IMR-90 (cell line): ENCODE results near the gene NRF1. TPM values are rescaled to one million over a fixed set of nuclear protein-coding genes. Genes with fewer than 3 reads are reported as not detected.

Experiments
- ATAC-seq: fragments of 200-7000 bp; cut with Tn5 transposase; 2 replicates; pipeline ENCODE4 v1.9.1; 2020; ENCODE audit warnings: low read depth, mild to moderate bottlenecking, moderate library complexity
- BruUV-seq: library from RNA; stranded (reverse); fragments of 400-500 nt; replicated peaks from 2 replicates; lab custom pipeline; 2021; lab: Mats Ljungman, UMichigan
- CTCF ChIA-PET: fragments of 300-600 bp; formaldehyde crosslinking; extraction: SDS; loops from one replicate; lab custom pipeline; 2021; ENCODE audit warnings: antibody characterized with exemption; lab: Yijun Ruan, JAX
- POLR2A ChIA-PET: fragments of 300-600 bp; sonication (Branson Sonifier 250); formaldehyde crosslinking; loops from one replicate; lab custom pipeline; 2022; ENCODE audit warnings: antibody characterized with exemption; ENCODE audit not compliant: unreplicated experiment; lab: Charles Lee
- DNase-seq: peaks from one replicate; pipeline ENCODE4 v3.0.0; 2013
- H2AFZ ChIP-seq: replicated peaks from 2 replicates; pipeline ENCODE3; 2013; ENCODE audit warnings: low read length, mild to moderate bottlenecking; ENCODE audit not compliant: poor library complexity
- H2AK5ac ChIP-seq: 2 replicates; pipeline ENCODE4 v1.6.1; 2013; ENCODE audit warnings: low read depth, low read length, inconsistent platforms
- H2AK9ac ChIP-seq: replicated peaks from 2 replicates; pipeline ENCODE3; 2013; ENCODE audit warnings: mild to moderate bottlenecking, low read depth, low read length, moderate library complexity; ENCODE audit not compliant: poor library complexity
- H2BK120ac ChIP-seq: 2 replicates; pipeline ENCODE4 v1.6.1; 2013; ENCODE audit warnings: low read depth, low read length, inconsistent platforms
- H2BK15ac ChIP-seq: 3 replicates; pipeline ENCODE4 v1.6.1; 2013; ENCODE audit warnings: low read depth, low read length, inconsistent platforms
- H2BK20ac ChIP-seq: 2 replicates; pipeline ENCODE4 v1.6.1; 2013; ENCODE audit warnings: low read depth, mild to moderate bottlenecking, inconsistent platforms, low read length, moderate library complexity
- H2BK5ac ChIP-seq: 2 replicates; pipeline ENCODE4 v1.6.1; 2013; ENCODE audit warnings: mild to moderate bottlenecking, low read depth, low read length, inconsistent platforms; ENCODE audit not compliant: poor library complexity, severe bottlenecking
- H3K14ac ChIP-seq: replicated peaks from 2 replicates; pipeline ENCODE4 v1.6.1; 2013; ENCODE audit warnings: low read depth, low read length, inconsistent platforms
- H3K18ac ChIP-seq: 2 replicates; pipeline ENCODE4 v1.6.1; 2013; ENCODE audit warnings: low read depth, low read length, control low read depth
- H3K23ac ChIP-seq: 2 replicates; pipeline ENCODE4 v1.6.1; 2013; ENCODE audit warnings: low read depth, low read length, inconsistent platforms
- H3K27ac ChIP-seq: 2 replicates; pipeline ENCODE4 v1.5.1; 2013; ENCODE audit warnings: mild to moderate bottlenecking, control low read depth, low read length; ENCODE audit not compliant: insufficient read depth
- H3K27me3 ChIP-seq: 2 replicates; pipeline ENCODE4 v1.6.1; 2013; ENCODE audit warnings: low read length; ENCODE audit not compliant: control insufficient read depth, insufficient read depth
- H3K36me3 ChIP-seq: 2 replicates; pipeline ENCODE4 v1.6.1; 2013; ENCODE audit warnings: low read length, mixed read lengths; ENCODE audit not compliant: control insufficient read depth, insufficient read depth
- H3K4ac ChIP-seq: 2 replicates; pipeline ENCODE4 v1.6.1; 2013; ENCODE audit warnings: low read depth, low read length, inconsistent platforms
- H3K4me1 ChIP-seq: 2 replicates; pipeline ENCODE4 v1.6.1; 2013; ENCODE audit warnings: low read length, mixed read lengths; ENCODE audit not compliant: control insufficient read depth, insufficient read depth
- H3K4me2 ChIP-seq: 2 replicates; pipeline ENCODE4 v1.6.1; 2013; ENCODE audit warnings: low read depth, mild to moderate bottlenecking, control low read depth, low read length, moderate library complexity
- H3K4me3 ChIP-seq: 2 replicates; pipeline ENCODE4 v1.5.1; 2013; ENCODE audit warnings: low read depth, mild to moderate bottlenecking, control low read depth, low read length, moderate library complexity; ENCODE audit not compliant: insufficient read depth
- H3K56ac ChIP-seq: 2 replicates; pipeline ENCODE4 v1.6.1; 2013; ENCODE audit warnings: low read length, inconsistent platforms; ENCODE audit not compliant: insufficient read depth; ENCODE audit errors: extremely low read depth
- H3K79me1 ChIP-seq, 2 experiments: 2 replicates each; pipeline ENCODE4 v1.6.1; 2013; ENCODE audit warnings: low read length in 2 of 2, inconsistent platforms in 1 of 2, low read depth in 1 of 2
- H3K9ac ChIP-seq: 2 replicates; pipeline ENCODE4 v1.6.1; 2013; ENCODE audit warnings: low read depth, low read length, control low read depth
- H3K9me1 ChIP-seq: 2 replicates; pipeline ENCODE4 v1.6.1; 2013; ENCODE audit warnings: low read length, inconsistent platforms; ENCODE audit not compliant: insufficient read depth
- H3K9me3 ChIP-seq: 2 replicates; pipeline ENCODE4 v1.6.1; 2013; ENCODE audit warnings: low read length; ENCODE audit not compliant: control insufficient read depth, insufficient read depth
- H4K20me1 ChIP-seq: 2 replicates; pipeline ENCODE4 v1.6.1; 2013; ENCODE audit warnings: low read length, inconsistent platforms; ENCODE audit not compliant: insufficient read depth
- H4K5ac ChIP-seq: 2 replicates; pipeline ENCODE4 v1.6.1; 2013; ENCODE audit warnings: mild to moderate bottlenecking, low read depth, low read length, control low read depth
- H4K8ac ChIP-seq, 2 experiments: 2 replicates each; pipeline ENCODE4 v1.6.1; 2013; ENCODE audit warnings: low read depth in 2 of 2, low read length in 2 of 2, control low read depth in 1 of 2, inconsistent platforms in 1 of 2
- H4K91ac ChIP-seq: 2 replicates; pipeline ENCODE4 v1.6.1; 2013; ENCODE audit warnings: low read depth, low read length, inconsistent platforms; ENCODE audit not compliant: insufficient read depth
- BHLHE40 ChIP-seq: fragments of 150-350 bp; IDR thresholded peaks from 2 replicates; pipeline ENCODE4 v1.6.1; 2016; ENCODE audit warnings: mild to moderate bottlenecking, low read depth, low read length
- CEBPB ChIP-seq: IDR thresholded peaks from 2 replicates; pipeline ENCODE4 v1.6.1; 2012; ENCODE audit warnings: low read depth, low read length, improper control_type of control experiment
- CHD1 ChIP-seq: IDR thresholded peaks from 2 replicates; pipeline ENCODE4 v1.6.1; 2012; ENCODE audit warnings: low read depth, low read length, improper control_type of control experiment
- FOS ChIP-seq: fragments of 150-350 bp; IDR thresholded peaks from 2 replicates; pipeline ENCODE4 v1.6.1; 2016; ENCODE audit warnings: low read depth, low read length
- MAFK ChIP-seq: IDR thresholded peaks from 2 replicates; pipeline ENCODE4 v1.6.1; 2012; ENCODE audit warnings: low read depth, low read length, improper control_type of control experiment
- NFE2L2 ChIP-seq: fragments of 150-350 bp; IDR thresholded peaks from 2 replicates; pipeline ENCODE4 v1.6.1; 2016; ENCODE audit warnings: low read depth, mild to moderate bottlenecking, low read length
- SMC3 ChIP-seq: fragments of 150-350 bp; IDR thresholded peaks from 2 replicates; pipeline ENCODE4 v1.6.1; 2016; ENCODE audit warnings: low read depth, mild to moderate bottlenecking, antibody characterized with exemption, low read length, moderate library complexity
- USF2 ChIP-seq: fragments of 150-350 bp; IDR thresholded peaks from 2 replicates; pipeline ENCODE4 v1.6.1; 2017; ENCODE audit warnings: mild to moderate bottlenecking, antibody characterized with exemption, low read length, low read depth
- WGBS, 2 experiments: methylation state at CpG; one replicate each; pipeline versions ENCODE4 v1.1.5 to v1.1.7; 2013; ENCODE audit warnings: missing lambda C conversion rate in 2 of 2; ENCODE audit not compliant: insufficient read length in 1 of 2; ENCODE audit errors: extremely low coverage in 2 of 2; 5-methylcytosine and 5-hydroxymethylcytosine counted together
- dilution Hi-C: fragments of 300-500 bp; cut with HindIII; formaldehyde crosslinking; loops from one replicate; pipeline ENCODE4 v1.14.3; 2018; ENCODE audit warnings: low sequenced_read_pairs; ENCODE audit not compliant: unreplicated experiment
- in situ Hi-C: fragments of 300-500 bp; cut with MboI; formaldehyde crosslinking; loops from 3 replicates; pipeline ENCODE4 v1.14.3; 2019; ENCODE audit warnings: low sequenced_read_pairs, inconsistent platforms, mixed read lengths
- intact Hi-C: fragments of 100-400 bp; cut with micrococcal nuclease; formaldehyde crosslinking; loops from 2 replicates; pipeline ENCODE4 v1.10.0; 2022
- polyA plus RNA-seq, 3 experiments: library from polyadenylated mRNA; depleted of rRNA; stranded (reverse); fragments of >200 nt; gene quantifications; 2 replicates each; pipeline ENCODE4 v1.2.3, GENCODE V29; 2012; ENCODE audit warnings: low replicate concordance in 1 of 3
- total RNA-seq: library from RNA; depleted of rRNA; stranded (reverse); fragments of >200 nt; gene quantifications from 2 replicates; pipeline ENCODE4 v1.2.3, GENCODE V29; 2012

Gene NRF1
- total and polyA plus RNA-seq, 2 of the 4 experiments (the other 2 are of a cell fraction), result 11.4 to 15.8 TPM

GRCh38 chr7:129751916-129752315, 140.4 kb downstream of the NRF1 start:
- Histone ChIP-seq H2AFZ (no peak overlapping the region), H2BK120ac (no peak overlapping the region), H2BK20ac (no peak overlapping the region), H4K8ac (no peak overlapping the region), H3K14ac (no peak overlapping the region), H4K91ac (no peak overlapping the region), H3K9ac (no peak overlapping the region), H3K23ac (no peak overlapping the region), H3K4me2 (no peak overlapping the region), H4K20me1 (no peaks in the 10 kb centered on the region), H3K56ac (no peak overlapping the region), H3K27ac (no peak overlapping the region), H2AK5ac (no peak overlapping the region), H2BK15ac (no peak overlapping the region), H3K4ac (no peak overlapping the region), H3K4me3 (no peak overlapping the region), H3K18ac (no peak overlapping the region), H4K5ac (no peak overlapping the region), H3K9me1 (peaks cover 8% of the 10 kb centered on the region; the same call in 1 of the 2 replicates), H3K36me3 (peaks cover 9% of the 10 kb centered on the region), H2BK5ac (no peak overlapping the region), H3K79me1 (no peaks in the 10 kb centered on the region; a peak in 1 of 4 replicates), H2AK9ac (peak overlapping the region; percentile 28), H3K27me3 (no peaks in the 10 kb centered on the region), H3K9me3 (no peaks in the 10 kb centered on the region), H3K4me1 (peaks cover 2% of the 10 kb centered on the region; the same call in 1 of the 2 replicates)
- in situ Hi-C loops (no loop called here), intact Hi-C loops (no loop called here), dilution Hi-C loops (no loop called here)
- DNase-seq, result no peak
- BruUV-seq, result no TSS peak
- CTCF ChIA-PET, result no interaction called here
- no peak for ATAC-seq
- WGBS, 2 experiments, result no CpG with 5 or more reads among the region's 1 CpG
- POLR2A ChIA-PET, result no interaction called here
- TF ChIP-seq FOS, result no peak
- no peak for TF ChIP-seq BHLHE40
- no peak for TF ChIP-seq CHD1
- TF ChIP-seq MAFK, result no peak
- no peak for TF ChIP-seq NFE2L2
- TF ChIP-seq SMC3, result no peak
- TF ChIP-seq USF2, result no peak
- no peak for TF ChIP-seq CEBPB
